ENCODE results near the gene RYR1. TPM values are rescaled to one million over a fixed set of nuclear protein-coding genes. Genes with fewer than 3 reads are reported as not detected.

The RYR1 gene
- total RNA-seq, result 1 to 10 TPM; 2.6 to 3.9 TPM

DNA sequence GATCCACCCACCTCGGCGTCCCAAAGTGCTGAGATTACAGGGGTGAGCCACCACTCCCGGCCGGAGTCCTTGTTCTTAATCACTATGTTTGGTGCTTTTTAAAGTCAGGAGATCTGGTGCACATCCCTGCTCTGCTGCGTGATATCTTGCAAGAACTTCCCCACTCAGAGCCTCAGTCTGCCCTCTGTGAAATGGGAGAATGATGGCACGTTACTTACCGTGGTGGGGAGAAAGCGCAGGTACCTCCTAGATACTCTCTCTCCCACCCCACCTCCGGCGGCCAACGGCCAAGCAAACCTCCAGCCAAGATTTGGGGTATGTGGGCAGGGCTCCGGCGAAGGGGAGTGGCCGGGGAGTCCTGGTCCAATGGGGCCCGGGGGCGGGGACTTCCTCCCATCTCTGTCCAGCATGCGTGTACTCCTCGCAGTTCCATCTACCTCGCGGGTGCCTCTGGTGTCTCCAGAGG is at the start of gene RYR1:
RYR1 (plus strand) TSS at position 424 of the 466 bp plus-strand sequence. CDS start 139 bp downstream, outside the sequence.
- peak; percentile 63 for DNase-seq
- CTCF ChIA-PET, result no interaction called here
- Mint-ChIP-seq H3K36me3 (ENCODE audit: low read depth) (no peaks in the 10 kb centered on the region), H3K4me1 (peaks cover 25% of the 10 kb centered on the region), H3K9me3 (no peaks in the 10 kb centered on the region), H3K27me3 (peaks cover 6% of the 10 kb centered on the region), H3K27ac (no peak within 1 kb of the TSS), H3K4me3 (peak within 1 kb of the TSS; percentile 46)
- POLR2A ChIA-PET, result no interaction called here

DNA sequence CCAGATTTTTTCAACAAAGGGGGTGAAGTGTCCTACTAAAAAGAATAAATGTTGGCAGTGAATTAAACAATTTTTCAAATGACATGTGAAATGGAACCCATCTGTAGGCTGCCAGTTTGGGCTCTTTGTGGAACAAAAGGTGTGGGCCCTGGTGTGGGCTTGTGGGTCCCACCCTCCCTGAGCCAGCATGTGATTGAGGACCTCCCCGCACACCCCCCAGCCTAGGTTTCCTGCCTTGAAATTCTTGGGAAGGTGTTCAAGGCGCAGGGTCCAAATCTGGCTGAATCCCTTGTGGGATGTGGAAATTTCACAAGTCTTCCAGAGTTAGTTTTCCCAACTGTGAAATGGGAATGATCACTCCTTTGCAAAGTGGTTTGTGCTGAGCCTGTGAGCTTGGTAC is 49.7 kb upstream of the RYR1 start:
- DNase-seq, result no peak
- peaks cover 9% of the 10 kb centered on the region for H3K27me3 Mint-ChIP-seq
- peaks cover 23% of the 10 kb centered on the region for H3K4me1 Mint-ChIP-seq
- ChIA-PET POLR2A (interaction anchor here (2.8 to 3.0 kb wide), 2 partner anchors 8 to 12 kb away, joined by 16 to 17 read pairs; partner anchors contain the start of gene PSMD8), CTCF (interaction anchor here (0.9 to 2.2 kb wide), 3 partner anchors 10 to 140 kb away, joined by 3 to 6 read pairs (median 4); partner anchors contain the start of genes FAM98C and PSMD8)
- H3K9me3 Mint-ChIP-seq, result no peaks in the 10 kb centered on the region
- H3K36me3 Mint-ChIP-seq (ENCODE audit: low read depth), result peaks cover 54% of the 10 kb centered on the region
- no peak overlapping the region for H3K4me3 Mint-ChIP-seq
- H3K27ac Mint-ChIP-seq, result no peak overlapping the region

DNA sequence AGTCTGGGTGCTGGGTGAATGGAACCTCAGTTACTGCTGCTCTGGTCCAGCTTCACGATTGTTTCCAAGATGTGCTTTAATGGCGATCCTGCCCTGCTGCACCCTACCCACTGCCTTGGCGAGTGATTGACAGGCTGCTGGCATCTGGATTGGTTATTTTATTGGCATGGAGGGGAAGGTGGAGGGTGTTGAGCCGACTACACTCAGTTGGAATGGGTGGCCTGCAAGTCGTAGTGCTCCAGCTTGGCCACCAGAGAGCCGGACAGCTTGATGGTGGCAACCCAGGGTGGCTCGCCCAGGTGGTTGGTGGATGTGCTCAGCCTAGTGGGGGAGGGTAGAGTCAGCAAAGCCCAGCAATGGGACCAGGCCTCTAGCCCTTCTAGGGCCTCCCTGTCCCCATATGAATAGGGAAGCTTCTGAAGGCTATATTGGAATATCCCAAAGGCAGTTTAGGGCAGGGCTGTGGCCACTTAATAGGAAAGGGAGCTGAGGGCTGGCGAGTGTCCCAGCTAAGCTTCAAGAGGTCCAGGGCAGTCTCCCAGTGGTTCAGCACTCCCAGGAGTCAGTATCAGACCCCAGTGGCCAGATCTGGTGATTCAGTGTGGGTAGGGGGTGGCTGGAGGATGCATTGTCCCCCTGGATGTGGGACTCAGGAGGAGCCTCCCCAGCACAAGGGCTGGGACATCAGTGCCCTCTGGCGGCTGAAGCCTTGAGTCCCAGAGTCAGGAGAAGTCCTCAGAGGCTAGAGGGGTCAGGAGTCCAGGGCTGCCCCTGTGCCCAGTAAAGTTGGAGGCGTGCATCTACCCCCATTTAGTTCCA is 49.1 kb upstream of the RYR1 start:
- no peak for DNase-seq
- Mint-ChIP-seq H3K36me3 (ENCODE audit: low read depth) (peaks cover 49% of the 10 kb centered on the region), H3K4me1 (peaks cover 27% of the 10 kb centered on the region), H3K4me3 (no peak overlapping the region), H3K9me3 (no peaks in the 10 kb centered on the region), H3K27me3 (peaks cover 14% of the 10 kb centered on the region), H3K27ac (no peak overlapping the region)
- CTCF ChIA-PET, result interaction anchor here (0.9 to 2.2 kb wide), 4 partner anchors 8 to 141 kb away, joined by 3 to 6 read pairs (median 4); partner anchors contain the start of genes FAM98C and PSMD8
- POLR2A ChIA-PET, result interaction anchor here (2.8 to 3.0 kb wide), 2 partner anchors 9 to 11 kb away, joined by 16 to 17 read pairs; partner anchors contain the start of gene PSMD8

DNA sequence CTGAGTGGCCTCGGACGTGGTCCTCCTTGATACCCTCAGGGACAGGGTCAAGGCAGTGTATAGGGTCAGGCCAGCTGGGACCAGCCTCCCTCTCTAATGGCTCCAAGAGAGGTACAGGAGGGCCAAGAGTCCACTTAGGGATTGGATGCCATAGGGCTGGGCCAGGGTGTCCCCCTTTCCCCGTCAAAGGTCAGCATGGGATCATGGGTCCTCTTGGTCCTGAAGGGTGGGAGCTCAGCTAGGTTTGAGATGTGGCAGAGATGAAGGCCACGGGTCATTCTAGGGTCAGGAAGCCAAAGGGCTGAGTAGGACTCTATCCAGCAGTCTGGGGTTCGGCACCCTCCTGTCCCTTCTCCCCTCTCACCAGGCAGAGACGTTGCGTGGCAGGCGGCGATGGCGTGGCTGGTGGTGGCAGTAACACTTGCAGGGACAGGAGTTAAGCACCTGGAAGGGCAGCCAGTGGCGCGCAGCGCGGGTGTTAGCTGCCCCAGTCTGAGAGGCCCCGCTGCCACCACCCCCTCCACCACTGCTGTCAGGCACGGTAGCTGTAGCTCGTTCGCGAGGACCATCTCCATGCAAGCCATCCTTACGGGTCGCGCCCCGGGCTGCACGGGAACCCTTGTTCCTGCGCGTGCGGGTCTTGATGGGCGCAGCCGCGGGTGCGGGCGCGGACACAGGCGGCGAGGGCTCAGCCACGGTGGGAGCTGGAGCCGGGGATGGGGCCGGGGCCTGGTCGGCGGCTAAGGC is 48.3 kb upstream of the RYR1 start:
- Mint-ChIP-seq H3K4me3 (no peak overlapping the region), H3K27me3 (peaks cover 19% of the 10 kb centered on the region), H3K36me3 (ENCODE audit: low read depth) (peaks cover 43% of the 10 kb centered on the region), H3K9me3 (no peaks in the 10 kb centered on the region), H3K4me1 (peaks cover 31% of the 10 kb centered on the region), H3K27ac (no peak overlapping the region)
- DNase-seq, result no peak
- POLR2A ChIA-PET, result interaction anchor here (2.8 to 3.0 kb wide), 2 partner anchors 10 kb away, joined by 16 to 17 read pairs; partner anchors contain the start of gene PSMD8
- CTCF ChIA-PET, result interaction anchor here (1.1 to 2.2 kb wide), 2 partner anchors 9 to 141 kb away, joined by 3 to 6 read pairs; no protein-coding TSS in a partner anchor

DNA sequence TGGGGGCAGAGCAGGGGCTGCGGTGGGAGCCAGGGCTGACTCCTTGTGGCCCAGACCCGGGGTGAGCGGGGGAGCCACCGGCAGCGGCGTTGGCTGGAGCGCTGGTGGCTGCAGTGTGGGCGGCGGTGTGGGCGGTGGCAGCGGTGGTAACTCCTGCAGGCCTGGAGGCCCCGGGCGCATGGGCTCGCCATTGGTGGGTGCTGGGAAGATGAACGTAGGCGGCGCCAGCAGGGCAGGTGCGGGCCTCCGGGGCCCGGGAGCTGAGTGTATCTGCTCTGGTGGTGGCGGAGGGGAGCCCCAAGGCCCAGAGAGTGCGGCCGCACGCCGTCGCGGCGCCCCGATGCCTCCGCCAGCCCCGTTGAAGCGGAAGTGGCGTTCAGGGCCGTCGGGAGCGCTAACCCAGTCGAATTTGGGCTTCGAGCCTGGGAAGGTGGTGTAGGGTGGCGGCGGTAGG is 47.7 kb upstream of the RYR1 start:
- H3K27ac Mint-ChIP-seq, result no peak overlapping the region
- no peaks in the 10 kb centered on the region for H3K9me3 Mint-ChIP-seq
- POLR2A ChIA-PET, result interaction anchor here (2.8 to 3.0 kb wide), 2 partner anchors 10 kb away, joined by 16 to 17 read pairs; partner anchors contain the start of gene PSMD8
- CTCF ChIA-PET, result interaction anchor here (2.2 kb wide), 1 partner anchor 142 kb away, joined by 6 read pairs; no protein-coding TSS in a partner anchor
- peaks cover 39% of the 10 kb centered on the region for H3K36me3 Mint-ChIP-seq (ENCODE audit: low read depth)
- no peak for DNase-seq
- peaks cover 22% of the 10 kb centered on the region for H3K27me3 Mint-ChIP-seq
- peaks cover 31% of the 10 kb centered on the region for H3K4me1 Mint-ChIP-seq
- H3K4me3 Mint-ChIP-seq, result no peak overlapping the region

DNA sequence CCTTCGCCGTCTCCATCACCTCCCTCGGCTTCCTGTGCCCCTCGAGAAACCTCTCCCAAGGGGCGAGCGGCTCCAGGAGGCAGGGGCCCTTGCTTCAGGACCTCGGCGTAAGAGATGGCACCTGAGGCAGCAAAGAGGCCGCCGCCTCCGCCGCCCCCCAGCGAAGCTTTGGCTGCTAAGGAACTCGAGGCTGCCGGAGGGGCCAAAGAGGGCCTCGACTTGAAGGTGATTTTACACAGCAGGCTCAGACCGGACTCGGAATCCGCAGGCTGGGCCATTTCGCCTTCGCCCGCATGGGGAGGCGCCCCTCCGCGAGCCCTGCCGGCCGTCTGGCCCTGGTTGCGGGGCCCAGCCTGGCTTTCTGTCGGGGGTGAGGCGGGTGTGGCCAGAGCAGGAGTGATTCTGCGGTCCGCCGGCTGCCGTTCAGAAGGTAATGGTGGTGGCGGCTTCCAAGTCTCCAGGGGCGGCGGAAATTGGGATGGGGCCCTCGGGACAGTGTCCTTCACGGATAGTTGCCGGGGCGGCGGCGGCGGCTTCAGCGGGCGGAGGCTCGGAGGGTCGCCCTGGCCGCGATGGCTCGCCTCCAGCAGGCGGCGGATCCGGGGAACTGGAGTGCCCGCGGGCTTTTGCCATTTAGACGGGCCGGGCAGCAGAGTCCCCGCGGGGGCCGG is 47.1 kb upstream of the RYR1 start:
- CTCF ChIA-PET, result interaction anchor here (2.8 kb wide), 1 partner anchor 12 kb away, joined by 19 read pairs; the partner anchor contains the start of gene PSMD8
- Mint-ChIP-seq H3K4me1 (peaks cover 31% of the 10 kb centered on the region), H3K27me3 (peaks cover 26% of the 10 kb centered on the region), H3K4me3 (no peak overlapping the region), H3K9me3 (no peaks in the 10 kb centered on the region), H3K36me3 (ENCODE audit: low read depth) (peaks cover 33% of the 10 kb centered on the region), H3K27ac (no peak overlapping the region)
- no peak for DNase-seq
- POLR2A ChIA-PET, result interaction anchor here (1.1 to 3.0 kb wide), 4 partner anchors 9 to 232 kb away, joined by 3 to 17 read pairs (median 16); partner anchors contain the start of genes EIF3K and PSMD8

DNA sequence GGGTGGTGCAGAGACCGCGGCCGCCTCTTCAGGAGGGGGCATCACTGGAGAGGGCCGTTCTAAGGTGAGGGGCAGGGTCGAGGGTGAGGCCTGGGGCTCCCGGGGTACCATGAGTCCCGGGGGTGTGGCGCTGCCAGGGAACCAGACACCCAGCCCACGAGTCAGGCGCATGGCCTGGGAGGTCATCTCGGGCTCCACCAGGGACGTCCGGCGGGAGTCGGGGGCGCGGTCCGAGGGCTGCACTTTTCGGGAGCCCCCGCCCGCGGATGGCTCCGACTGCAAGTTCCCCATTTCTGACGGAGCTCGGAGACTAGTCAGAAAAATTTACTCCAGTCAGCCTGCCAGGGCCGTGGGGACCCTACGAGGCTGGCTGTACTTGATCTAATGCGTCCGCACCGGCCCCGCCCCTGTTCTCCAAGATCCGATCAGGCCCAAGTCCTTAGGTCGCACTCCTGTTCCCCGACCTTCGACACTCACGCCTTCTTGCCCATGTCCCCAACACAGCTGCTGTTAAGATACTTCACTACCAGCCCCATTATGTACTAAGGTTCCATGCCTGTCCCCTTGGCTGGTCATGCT is 46.4 kb upstream of the RYR1 start:
- Mint-ChIP-seq H3K4me1 (peaks cover 31% of the 10 kb centered on the region), H3K9me3 (no peaks in the 10 kb centered on the region), H3K4me3 (peak overlapping the region; percentile 82), H3K36me3 (ENCODE audit: low read depth) (peaks cover 27% of the 10 kb centered on the region), H3K27me3 (peaks cover 28% of the 10 kb centered on the region), H3K27ac (peak overlapping the region; percentile 66)
- POLR2A ChIA-PET, result interaction anchor here (0.6 to 3.4 kb wide), 6 partner anchors 9 to 232 kb away, joined by 3 to 17 read pairs (median 5); partner anchors contain the start of genes EIF3K, FAM98C and PSMD8
- no peak for DNase-seq
- CTCF ChIA-PET, result interaction anchor here (1.1 to 2.8 kb wide), 3 partner anchors 13 to 955 kb away, joined by 3 to 20 read pairs (median 19); partner anchors contain the start of genes FAM98C, PSMD8 and SAMD4B

DNA sequence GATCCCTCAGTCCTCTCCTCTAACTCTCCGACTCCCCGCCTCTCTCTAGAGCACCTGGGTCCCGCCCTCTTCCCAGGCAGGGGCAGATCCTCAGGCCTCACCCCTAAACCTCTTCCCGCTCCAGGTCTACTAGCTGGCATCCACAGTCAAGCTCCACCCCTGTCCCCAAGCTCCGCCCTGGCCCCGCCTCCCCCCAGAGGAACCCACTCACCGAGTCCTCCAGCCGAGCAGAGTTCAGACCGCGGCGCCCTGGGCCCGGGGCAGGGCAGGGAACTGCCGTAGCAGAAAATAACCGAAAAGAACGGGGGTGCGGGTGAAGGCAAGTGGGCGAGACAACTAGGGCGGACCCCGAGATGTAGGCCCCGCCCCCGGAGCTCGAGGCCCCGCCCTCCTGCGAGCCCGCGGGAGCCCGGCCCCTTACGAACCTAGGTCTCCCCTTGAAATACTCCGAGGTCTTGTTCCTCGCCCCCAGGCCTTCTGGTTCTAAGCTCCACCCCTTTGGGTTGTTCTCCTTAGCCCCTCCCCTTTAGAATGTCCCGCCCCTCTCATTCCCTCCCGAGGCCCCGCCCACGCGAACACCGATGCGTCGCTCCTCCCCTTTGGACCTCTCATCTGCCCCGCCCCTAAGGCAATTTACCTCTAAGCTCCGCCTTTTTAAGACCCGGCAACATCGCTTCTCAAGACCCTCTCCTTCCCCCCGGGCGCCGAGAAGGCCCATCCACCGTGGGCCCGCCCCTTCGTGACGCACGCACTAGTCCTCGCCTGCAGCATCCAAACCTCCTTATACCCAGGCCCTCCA is 45.7 kb upstream of the RYR1 start, which contains the start of gene GGN:
GGN (minus strand) TSS at position 485 of the 799 bp plus-strand sequence. CDS start 773 bp downstream, outside the sequence.
- DNase-seq, result peak; percentile 83
- CTCF ChIA-PET, result interaction anchor here (1.1 to 2.8 kb wide), 3 partner anchors 14 to 955 kb away, joined by 3 to 20 read pairs (median 19); partner anchors contain the start of genes FAM98C, PSMD8 and SAMD4B
- Mint-ChIP-seq H3K36me3 (ENCODE audit: low read depth) (peaks cover 23% of the 10 kb centered on the region), H3K9me3 (no peaks in the 10 kb centered on the region), H3K4me1 (peaks cover 33% of the 10 kb centered on the region), H3K27me3 (peaks cover 30% of the 10 kb centered on the region), H3K27ac (peak within 1 kb of the TSS; percentile 66), H3K4me3 (peak within 1 kb of the TSS; percentile 82)
- POLR2A ChIA-PET, result interaction anchor here (0.6 to 3.4 kb wide), 8 partner anchors 8 to 231 kb away, joined by 3 to 17 read pairs (median 4); partner anchors contain the start of genes EIF3K, FAM98C and PSMD8

DNA sequence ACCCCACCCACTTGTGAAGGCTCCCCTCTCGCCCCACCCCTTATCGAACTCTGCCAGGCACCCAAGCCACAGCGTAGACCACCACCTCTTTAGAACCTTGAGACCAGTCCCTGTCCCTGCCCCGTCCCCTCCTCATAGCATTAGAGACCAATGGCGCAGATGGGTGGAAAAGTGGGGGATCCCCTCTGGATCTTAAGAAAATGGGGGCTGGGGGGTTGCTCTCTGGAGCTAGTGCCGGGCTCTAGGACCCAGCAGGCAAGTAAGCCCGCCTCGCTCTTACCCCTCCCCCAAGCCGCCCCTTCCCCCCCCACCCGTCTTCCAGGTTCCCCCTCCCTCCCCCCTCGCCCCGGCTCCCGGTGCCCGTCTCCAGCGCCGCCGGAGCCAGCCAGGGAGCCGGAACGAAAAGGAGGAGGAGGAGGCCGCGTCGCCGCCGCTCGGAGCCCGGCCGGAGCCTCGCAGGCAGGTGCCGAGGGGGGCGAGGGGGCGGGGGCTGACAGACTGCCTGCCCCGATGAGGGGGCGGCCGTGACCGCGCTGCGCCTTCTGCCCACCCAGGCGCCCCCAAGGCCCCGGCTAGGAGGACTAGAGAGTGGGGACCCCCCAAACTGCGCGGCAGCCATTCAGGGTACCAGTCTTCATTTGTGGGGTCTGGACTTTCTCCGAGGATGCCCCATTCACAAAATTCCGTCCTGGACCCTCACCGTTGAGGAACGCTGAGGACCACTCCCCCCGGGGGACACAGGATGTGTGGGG is 45.0 kb upstream of the RYR1 start, which contains the start of gene SPRED3:
SPRED3 (plus strand) TSS at position 349 of the 752 bp plus-strand sequence. CDS start 1,606 bp downstream, outside the sequence.
- Mint-ChIP-seq H3K4me1 (peaks cover 33% of the 10 kb centered on the region), H3K27me3 (peaks cover 30% of the 10 kb centered on the region), H3K27ac (peak within 1 kb of the TSS; percentile 66), H3K36me3 (ENCODE audit: low read depth) (peaks cover 15% of the 10 kb centered on the region), H3K4me3 (peak within 1 kb of the TSS; percentile 82), H3K9me3 (no peaks in the 10 kb centered on the region)
- POLR2A ChIA-PET, result interaction anchor here (0.8 to 3.4 kb wide), 7 partner anchors 9 to 30 kb away, joined by 3 to 17 read pairs (median 6); partner anchors contain the start of genes FAM98C and PSMD8
- no peak for DNase-seq
- CTCF ChIA-PET, result interaction anchor here (1.1 to 3.0 kb wide), 4 partner anchors 14 to 954 kb away, joined by 3 to 20 read pairs (median 17); partner anchors contain the start of genes FAM98C, PSMD8 and SAMD4B

Measured in activated CD4-positive, alpha-beta memory T cell treated with anti-CD3 and anti-CD28 coated beads, Interleukin-2, amount 10 ng/mL, durations not matched to agents 7 days and 5 days (primary cell).